HG03354 (cell line): ENCODE data around the gene ELOVL2.
"Not testable (repeated sequence)": the region's sequence is repeated elsewhere in the genome, so short reads cannot be mapped to it uniquely, and the experiment has no call there.

Experiments used
- ATAC-seq: cut with Tn5 transposase; IDR thresholded peaks from one replicate; pipeline ENCODE4 v1.9.1; 2021; ENCODE audit warnings: mild to moderate bottlenecking; ENCODE audit not compliant: unreplicated experiment, poor library complexity, severe bottlenecking

ELOVL2 gene

DNA sequence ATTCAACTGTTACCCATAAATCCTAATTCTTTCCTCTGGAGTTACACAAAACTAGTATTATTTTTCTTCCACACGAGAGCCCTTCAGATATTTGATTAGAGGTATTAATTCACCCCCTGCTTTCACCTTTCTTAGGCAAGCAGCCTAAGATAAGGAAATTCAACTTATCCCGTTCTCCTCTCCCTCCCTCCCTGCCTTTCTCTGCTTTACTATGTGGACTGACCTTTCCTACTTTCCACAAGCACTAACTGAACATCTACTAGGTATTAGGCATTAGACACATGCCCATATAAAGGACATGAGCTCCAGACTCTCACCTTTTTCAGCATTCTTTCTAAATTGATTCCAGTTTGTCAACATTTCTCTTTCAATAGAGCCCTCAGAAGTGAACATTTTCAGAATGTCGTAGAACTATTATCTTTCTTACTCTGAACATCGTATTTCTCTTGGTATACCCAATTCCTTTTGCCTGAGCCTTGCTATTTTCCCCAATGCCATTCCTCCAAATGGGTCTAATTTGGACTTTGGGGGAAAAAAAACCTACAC lies 16.5 kb downstream of the ELOVL2 start:
- no peak for ATAC-seq

DNA sequence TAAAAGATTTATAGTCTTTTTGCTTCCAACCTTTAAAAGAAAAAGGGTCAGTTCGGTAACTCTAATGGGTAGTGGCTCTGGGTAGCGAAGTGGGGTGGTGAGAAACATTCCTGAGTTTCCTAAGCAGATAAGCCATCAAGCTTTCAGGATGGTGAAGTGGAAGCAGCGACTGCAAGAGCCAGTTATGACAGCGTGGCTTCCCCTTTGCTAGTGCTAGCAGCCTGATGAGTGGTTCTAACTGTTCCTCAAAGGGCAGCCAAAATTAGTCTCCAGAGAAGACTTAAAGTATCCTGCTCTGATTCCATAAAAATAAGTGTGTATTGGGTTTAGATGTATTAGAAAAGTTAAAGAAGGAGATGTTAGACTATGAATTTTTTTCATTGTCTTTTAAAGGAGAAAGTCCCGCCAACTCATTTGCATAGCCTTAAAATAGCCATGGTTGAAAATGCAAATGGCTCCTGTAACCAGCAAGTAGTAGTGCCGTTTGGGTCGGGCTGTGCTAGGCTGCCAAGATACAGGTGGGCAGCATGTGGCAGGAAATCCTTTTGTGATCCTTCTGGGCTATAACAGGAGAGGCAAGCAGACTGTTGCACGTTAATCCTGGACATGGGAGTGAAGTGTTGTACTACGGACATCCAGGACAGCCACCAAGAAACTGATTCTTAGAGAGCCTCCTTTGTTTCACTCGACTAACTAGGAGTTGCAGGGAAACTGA lies 18.0 kb downstream of the ELOVL2 start:
- ATAC-seq, result peak; percentile 96

DNA sequence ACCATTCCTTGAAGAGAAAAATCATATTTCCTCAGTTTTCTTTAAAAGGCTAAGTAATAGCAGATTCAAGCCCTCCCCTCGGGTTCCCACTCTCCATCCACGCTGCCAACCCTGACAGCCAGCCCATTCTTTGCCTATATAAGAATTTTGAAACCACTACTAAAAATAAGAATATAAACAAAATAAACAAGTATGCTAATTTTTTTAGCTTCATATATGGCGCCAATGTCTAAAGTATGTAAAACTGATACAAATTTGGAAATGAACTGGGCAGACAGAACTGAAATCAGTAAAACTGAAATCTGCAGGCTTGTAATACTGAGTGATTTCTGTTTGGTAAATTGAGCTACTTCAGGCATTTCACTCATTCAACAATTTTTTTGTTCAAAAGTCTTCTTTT lies 19.0 kb downstream of the ELOVL2 start:
- ATAC-seq, result no peak

DNA sequence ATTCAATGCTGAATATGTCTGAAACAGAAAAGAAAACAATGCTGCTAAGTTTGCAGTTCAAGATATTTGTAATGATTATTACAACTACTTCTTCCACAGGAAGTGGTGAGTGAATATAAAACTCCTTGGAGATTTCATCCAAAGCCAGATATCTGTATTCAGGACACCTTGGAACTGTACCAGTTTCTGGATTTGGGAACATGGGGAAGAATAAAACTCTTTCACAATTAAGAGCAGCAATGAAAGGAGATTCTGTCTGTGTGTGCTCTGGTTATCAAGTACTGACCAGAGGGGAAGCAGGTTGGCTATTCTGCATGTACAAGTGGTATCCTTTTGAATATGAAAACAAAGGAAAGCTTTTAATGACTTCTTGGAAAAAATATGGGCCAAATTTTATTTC lies 21.1 kb downstream of the ELOVL2 start:
- ATAC-seq, result no peak

DNA sequence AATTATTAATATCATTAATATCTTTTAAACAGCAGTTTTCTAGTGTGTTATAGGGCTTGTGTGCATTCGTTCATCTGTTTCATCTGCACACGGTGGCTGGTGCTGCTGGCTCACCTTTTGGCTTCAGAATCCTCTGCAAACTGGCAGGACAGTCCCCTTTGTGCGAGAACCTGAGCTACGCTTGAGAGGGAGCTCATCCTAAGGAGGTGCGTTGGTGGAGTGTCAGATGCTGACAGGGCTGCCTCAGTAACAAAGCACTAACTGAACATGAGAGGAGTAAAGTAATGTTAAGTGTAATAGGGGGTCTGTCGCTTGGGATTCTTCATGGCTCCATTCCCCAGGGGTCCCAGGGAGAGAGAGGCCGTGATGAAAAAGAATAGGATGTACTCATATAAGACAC lies 22.4 kb downstream of the ELOVL2 start:
- no peak for ATAC-seq

DNA sequence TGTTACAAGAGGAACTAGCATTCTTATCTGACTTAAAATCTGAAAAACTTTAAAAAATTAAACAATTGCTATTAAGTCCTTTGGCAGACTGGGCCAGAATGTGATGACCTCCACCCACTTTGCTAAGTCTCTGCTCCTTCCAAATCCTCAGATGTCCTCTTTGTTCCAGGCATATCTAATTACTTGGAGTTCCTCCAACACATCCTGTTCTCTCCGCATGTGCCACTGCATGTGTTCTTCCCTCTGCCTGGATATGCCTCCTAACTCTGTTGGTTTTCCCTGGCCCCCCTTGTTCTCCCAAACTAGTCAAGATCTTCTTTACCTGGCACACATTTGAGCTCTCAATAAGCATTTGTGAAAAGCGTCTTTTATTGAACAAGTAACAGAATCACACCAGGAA lies 23.1 kb downstream of the ELOVL2 start:
- ATAC-seq, result no peak

DNA sequence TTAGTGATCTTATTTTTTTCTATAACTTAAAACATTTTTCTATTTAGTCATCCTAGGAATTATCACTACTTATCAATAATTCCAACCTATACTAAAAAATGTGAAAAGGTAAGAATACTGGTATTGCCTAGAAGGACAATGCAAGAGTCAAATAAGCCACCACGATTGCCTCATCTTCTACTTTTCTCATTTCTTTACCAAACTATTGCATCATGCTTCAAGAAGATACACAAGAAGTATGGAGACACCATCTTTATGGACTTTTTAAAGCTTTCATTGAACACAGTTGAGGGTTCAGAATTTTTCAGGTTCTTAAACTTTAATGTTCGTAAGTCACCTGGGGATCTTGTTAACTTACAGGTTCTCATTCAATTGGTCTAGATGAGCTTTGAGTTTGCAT lies 25.9 kb downstream of the ELOVL2 start:
- ATAC-seq, result no peak

DNA sequence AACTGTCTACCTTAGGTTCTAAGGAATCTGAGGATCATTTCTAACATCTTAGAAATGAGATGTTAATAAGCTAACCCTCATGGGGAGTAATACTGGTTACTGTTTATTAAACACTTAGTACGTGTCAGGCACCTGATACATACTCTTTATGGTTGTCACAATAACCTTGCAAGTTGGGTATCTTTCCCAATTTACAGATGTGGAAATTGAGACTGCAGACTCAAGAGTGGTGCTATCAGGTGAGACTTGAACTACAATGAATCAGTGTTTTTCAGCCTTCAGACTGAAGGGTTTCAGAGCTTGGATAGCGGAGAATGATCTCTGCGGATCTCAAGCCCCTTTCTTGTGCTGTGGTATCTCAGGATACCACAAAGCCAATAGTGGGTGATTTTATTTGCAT lies 27.0 kb downstream of the ELOVL2 start:
- ATAC-seq, result no peak

DNA sequence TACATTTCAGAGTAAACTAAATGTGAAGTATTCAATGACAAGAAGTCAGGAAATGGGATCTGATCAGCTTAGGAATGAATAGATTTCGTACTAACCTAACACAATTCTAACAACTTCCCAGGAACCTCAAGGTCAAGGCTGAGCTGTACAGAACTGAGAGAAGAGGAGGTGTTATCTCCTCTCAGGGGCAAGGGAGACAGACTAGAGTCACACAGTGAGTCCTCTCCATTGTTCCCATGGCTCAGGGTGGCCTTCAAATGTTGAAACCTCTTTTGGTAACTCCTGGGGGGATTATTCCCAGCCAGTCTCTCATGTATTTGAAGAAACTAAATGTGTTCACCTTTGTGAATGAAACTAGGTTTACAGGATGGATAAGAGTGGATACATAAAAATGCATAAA lies 27.7 kb downstream of the ELOVL2 start:
- no peak for ATAC-seq

DNA sequence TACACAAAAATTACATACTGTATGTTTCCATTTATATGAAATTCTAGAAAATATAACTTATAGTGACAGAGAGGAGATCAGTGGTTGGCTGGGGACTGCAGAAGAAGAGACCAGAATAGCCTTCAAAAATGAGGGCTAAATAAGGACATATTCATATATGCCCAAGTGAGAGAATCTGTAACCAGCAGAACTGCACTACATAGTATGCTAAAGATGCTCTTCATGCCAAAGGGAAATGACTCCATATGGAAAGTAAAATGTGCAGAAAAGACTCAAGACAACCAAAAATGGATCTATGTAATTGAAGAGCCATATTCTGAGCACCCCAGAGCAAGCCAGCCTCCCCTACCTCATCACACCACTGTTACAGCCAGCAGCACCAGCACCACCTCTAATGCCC lies 29.0 kb downstream of the ELOVL2 start:
- no peak for ATAC-seq

DNA sequence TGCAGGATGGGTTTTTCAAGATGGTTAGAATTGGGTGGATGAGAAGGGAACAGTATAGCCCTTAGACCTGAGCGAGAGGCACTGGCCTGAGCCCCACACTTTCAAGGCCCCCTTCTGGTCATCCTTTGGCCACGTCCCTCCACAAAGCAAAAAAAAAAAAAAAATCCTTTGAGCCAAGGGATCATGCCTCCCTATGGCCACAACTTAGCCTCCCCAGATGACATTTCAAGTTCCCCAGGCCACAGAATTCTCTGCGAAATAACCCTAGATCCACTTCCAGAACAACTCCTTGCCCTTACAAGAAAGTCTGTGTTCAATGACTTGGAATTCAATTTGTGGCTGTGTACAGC lies 30.4 kb downstream of the ELOVL2 start:
- ATAC-seq, result no peak

DNA sequence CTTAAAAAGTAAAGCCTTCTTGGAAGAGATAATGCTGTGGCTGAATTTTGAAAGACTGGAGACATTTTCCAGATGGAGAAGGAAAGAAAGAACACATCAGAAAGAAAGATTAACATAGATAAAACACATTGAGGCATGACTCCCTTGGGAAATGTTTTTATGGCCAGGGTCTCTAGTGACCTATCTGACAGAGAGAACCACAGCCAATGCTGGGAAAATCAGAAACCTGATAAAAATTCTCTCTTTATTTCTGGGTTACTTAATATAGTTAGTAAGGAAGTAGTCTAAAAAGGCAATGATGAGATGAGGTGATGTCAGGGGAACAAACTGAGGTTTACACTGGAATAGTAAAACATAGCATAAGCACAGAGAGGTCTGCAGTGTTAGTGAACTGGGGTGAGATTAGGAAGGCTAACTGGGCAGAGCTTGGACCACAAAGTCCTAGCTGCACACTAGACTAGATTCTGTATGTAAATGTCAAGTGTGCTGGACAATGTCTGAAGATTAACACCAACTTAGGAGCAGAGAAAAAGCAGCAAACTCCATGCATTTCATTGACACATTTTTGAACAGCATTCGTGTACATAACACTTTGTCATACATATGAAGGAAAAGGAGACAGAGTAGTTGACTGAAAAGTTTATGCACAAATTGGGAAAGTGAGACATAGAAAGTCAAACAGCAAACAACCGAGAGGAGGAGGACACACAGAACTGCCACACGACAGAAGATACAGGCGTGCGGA lies 31.0 kb downstream of the ELOVL2 start:
- no peak for ATAC-seq

DNA sequence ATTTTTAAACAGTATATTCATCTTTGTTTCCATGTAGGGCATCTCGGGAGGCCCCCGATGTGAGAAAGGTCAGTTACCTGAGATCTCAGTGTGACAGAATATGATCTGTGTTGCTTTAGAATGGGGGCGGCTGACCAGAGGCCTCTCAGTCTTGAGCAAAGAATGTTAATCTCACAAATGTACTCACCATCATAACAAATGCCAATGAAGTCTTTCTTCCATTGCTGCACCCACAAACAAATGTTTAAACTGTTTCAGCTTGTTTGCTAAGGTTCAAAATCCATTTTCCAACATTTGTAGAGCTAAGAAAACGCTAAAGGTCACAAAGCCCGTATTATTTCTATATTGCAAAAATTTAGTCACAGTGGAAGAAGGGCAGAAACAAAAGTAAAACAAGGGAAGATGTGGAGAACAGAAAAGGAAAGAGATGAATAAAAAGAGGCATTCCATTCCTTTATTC lies 31.8 kb downstream of the ELOVL2 start:
- ATAC-seq, result no peak

DNA sequence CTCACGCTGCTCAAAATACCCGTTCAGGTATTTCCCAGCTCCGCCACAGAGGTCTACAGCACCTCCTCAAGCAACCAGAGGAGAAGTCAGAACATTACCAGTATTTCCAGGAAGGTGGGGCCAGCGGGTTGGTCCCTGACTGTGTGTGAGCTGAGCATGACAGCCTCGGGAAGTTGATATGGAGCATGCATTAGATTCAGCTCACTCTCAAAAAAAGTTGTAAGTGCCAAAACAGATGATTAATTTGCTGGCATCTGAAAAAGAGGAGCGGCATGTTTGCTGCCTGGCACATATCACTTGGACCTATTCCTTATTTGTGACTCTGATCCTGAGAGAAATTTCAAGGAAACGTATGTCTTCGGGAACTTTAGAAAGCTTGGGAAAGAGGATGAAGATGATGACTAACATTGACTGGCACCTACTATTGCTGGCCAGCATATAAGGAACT lies 32.3 kb downstream of the ELOVL2 start:
- ATAC-seq, result no peak

DNA sequence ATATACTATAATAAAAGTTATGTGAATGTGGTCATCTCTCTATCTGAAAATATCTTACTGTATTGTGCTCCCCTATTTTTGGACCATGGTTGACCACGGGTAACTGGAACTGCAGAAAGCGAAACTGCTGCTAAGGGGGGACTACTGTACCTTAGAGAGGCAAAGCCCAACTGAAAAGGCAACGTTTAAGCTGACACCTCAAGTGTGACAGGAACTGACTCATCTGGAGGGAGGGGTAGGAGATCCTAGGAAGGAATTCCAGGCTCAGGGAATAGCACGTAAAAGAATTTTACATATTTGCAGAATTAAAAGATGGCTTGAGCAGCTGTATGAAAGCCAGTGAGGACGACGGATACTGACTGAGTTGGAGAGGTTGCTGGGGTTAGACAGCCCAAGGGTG lies 34.8 kb downstream of the ELOVL2 start:
- peak; percentile 73 for ATAC-seq

DNA sequence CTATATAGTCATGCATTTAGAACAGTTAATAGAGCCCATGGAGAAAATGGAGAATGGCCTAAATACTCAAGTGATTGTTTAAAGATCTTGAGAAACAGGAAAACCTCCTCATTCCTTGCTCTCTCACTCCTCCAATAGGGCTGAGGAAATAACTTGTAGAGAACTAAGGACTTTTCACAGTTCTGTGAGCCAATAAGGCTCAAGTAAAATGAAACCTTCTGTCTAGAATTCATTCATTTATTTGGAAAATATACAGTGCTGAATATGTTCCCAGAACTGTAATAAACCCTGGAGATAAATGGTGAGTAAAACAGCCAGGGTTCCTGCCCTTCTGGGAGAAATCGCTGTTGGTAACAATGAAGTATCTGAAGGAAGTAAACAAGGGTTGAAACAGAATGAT lies 35.3 kb downstream of the ELOVL2 start:
- no peak for ATAC-seq

DNA sequence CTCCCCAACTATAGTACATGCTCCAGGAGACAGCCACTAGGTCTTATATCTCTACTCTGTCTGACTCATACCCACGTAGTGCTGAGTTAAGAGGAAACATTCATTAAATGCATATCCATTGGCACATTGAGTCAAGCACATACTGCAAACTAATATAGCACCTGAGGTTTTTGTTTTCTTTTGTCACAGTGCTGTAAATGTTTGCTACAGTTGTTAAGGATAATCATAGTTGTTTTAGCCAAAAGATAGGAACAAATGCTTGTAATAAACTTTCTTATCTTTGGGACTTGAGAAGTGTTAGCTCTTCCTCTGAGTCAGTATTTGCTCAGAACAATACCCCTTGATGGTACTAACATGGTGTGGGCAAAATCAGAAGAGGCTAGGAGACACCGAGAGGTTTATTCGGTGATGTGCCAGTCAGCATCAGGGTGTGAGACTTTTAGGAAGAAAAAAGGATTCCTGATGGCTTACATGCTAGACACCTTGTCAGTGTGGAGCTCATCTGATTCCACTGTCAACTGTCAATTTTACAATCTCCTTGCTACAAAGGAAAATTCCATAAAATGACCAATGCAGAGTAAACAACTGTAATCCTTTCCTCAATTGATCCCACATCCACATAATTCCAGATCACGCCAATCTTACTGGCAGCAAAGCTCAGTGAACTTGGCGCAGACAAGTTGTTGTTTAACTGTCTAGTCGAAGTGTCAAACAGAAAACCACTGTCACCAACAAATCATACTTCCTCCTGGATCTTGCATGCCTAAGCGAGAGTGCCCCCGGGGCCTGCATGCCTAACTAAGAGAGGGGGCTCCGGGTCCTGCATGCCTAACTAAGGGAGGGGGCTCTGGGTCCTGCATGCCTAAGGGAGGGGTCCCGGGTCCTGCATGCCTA lies 36.1 kb downstream of the ELOVL2 start:
- ATAC-seq, result no peak

DNA sequence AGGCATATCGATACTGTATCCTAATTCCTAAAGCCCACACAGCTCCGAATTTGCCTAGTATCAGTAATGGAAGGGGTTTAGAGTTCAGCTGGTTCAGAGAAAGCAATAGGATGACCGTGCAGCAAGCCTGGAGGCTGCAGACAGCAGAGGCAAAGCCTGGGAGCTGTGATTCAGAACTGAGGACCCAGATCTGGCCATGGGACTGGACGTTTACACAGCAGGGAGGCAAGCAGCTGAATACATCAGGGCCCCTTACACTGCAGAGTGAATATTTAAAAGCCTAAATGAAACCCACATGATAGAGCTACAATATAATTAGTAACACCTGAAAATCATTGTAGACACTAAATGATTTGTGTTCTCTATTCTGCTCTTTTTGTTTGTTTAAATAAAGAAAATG lies 38.0 kb downstream of the ELOVL2 start:
- no peak for ATAC-seq

DNA sequence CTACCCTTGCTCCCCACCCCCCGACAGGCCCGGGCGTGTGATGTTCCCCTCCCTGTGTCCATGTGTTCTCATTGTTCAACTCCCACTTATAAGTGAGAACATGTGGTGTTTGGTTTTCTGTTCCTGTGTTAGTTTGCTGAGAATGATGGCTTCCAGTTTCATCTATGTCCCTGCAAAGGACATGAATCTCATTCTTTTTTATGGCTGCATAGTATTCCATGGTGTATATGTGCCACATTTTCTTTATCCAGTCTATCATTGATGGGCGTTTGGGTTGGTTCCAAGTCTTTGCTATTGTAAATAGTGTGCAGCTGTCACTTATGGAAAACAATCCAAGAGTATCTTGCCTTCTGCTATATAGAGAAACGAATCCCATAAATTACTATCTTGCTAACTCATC lies 40.8 kb downstream of the ELOVL2 start:
- not testable (repeated sequence) for ATAC-seq

DNA sequence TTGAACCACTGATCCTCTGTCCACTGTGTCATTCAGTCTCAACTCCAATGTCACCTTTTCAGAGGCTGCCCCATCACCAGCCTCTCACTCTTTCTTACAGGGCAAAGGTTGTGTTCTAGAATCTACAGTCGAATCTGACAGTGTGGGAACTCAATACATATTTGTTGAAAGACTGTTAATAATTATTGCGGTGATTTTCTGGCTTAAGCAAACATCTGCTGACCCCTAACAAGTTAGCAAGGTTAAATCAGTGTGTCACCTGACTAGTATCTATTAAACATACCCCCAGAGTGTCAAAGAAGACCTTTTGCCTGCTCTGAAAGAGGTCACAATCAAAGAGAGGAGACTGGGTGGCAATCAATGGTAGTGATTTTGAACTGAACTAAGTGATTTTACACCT lies 41.9 kb downstream of the ELOVL2 start:
- no peak for ATAC-seq
